GF-D8 (cell line): ENCODE results near the gene ANKRD13A.
"Not testable (repeated sequence)": the region's sequence is repeated elsewhere in the genome, so short reads cannot be mapped to it uniquely, and the experiment has no call there.

Experiments used
- DNase-seq: peaks from one replicate; lab custom pipeline; 2025; lab: John Stamatoyannopoulos, UW

ANKRD13A gene

GRCh38 chr12:110007881-110008280 is 8.7 kb downstream of the ANKRD13A start:
- peak; percentile 94 for DNase-seq

DNA sequence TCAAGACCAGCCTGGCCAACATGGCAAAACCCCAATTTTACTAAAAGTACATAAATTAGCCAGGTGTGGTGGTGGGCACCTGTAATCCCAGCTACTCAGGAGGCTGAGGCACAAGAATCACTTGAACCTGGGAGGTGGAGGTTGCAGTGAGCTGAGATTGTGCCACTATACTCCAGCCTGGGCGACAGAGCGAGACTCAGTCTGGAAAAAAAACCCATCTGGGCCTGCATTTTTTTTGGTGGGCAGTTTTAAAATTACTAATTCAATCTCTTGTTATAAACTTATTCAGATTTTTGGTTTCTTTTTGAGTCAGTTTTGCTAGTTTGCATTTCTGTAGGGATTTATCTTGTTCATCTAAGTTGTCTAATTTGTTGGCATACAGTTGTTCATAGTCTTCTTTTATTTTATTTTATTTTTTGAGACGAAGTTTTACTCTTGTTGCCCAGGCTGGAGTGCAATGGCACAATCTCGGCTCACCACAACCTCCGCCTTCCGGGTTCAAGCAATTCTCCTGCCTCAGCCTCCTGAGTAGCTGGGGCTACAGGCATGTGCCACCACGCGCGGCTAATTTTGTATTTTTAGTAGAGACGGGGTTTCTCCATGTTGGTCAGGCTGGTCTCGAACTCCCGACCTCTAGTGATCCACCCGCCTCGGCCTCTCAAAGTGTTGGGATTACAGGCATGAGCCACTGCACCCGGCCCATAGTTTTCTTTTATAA is 9.6 kb downstream of the ANKRD13A start:
- DNase-seq: not testable (repeated sequence)

GRCh38 chr12:110010853-110011723 is 11.9 kb downstream of the ANKRD13A start:
- DNase-seq: no peak

GRCh38 chr12:110012137-110012536 is 12.9 kb downstream of the ANKRD13A start:
- DNase-seq: no peak

DNA sequence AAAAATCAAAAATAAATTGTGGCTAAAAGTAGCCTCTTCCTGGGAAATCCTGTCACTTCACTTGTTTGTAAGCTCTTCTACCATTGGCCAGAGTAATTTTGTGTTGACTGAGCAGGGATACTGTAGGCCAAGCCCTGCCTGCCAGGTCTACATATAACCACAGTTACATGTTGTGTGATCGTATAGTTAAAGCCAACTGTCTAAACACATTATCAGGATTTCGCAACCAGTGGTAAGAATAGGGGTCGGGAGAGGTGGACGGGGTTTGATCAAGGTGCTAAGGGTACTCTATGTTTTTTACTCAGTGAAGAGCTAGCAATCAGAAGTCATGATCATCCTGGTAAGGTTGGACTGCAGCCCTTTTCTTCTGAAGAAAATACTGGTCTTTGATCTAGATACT is 13.4 kb downstream of the ANKRD13A start:
- no peak for DNase-seq

GRCh38 chr12:110015132-110015531 is 15.9 kb downstream of the ANKRD13A start:
- DNase-seq: no peak

DNA sequence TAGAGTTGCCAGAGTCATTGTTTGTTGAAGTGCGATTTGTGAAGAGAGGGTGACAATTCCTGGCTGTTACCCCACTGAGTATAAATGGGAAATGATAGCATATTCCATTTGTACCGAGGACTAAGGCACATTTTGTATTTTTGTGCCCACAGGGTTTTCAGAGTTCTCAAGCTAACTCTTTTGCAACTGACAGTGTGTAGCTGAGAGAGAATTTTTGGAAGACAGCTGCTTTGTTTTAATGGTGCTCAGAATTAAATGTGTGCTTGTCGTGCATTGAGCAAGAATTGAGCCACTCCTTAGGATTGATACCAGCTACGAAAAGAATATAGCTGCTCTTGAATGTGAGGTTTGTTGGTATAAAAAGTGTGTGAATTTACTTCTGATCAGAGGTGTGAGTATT is 21.7 kb downstream of the ANKRD13A start:
- no peak for DNase-seq

DNA sequence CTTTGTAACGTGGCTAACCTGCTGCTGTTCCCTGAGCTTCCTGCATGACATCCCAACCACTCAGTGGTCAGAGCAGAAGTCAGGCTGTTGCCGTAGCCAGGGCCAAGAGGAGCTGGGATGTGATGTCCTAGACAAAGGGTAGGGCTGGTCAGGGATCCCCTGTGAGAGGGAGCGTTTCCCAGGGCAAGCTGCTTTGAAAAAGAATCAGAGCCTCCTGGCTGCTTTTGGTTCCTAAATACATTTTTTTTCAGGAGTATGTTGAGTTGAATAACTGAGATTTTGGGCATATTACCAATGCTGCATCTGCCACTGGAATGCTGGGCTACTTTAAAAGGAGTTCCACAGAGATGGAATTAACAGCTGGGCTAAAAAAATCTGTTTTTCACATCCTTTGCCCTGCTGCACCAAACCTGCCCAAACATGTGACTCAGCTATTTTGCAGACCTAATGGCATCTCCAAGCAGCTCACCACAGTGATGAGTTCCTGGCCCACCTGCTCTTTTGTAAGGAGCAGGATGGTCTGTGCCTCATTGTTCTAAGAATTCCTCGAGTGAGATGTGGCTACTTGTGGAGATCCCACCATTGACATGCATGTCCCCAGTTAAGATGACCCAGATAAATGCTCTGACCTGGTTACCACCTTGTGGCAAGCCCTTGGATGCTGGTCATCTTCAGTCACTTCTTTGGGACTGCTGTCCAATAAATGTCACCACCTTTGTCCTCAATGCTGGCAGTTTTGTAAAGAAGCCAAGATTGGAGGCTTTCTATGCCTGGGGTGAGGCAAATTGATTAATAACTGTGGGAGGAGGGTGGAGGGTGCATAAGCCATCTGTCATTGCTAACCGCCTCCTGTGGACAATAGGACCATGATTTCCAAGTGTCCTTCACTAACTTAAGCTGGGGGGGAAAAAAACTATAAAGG is 24.1 kb downstream of the ANKRD13A start:
- no peak for DNase-seq

- no peak for DNase-seq
Observed at GRCh38 chr12:110024051-110024450, 24.8 kb downstream of the ANKRD13A start.

GRCh38 chr12:110028323-110028722 is 29.1 kb downstream of the ANKRD13A start:
- DNase-seq: no peak

DNA sequence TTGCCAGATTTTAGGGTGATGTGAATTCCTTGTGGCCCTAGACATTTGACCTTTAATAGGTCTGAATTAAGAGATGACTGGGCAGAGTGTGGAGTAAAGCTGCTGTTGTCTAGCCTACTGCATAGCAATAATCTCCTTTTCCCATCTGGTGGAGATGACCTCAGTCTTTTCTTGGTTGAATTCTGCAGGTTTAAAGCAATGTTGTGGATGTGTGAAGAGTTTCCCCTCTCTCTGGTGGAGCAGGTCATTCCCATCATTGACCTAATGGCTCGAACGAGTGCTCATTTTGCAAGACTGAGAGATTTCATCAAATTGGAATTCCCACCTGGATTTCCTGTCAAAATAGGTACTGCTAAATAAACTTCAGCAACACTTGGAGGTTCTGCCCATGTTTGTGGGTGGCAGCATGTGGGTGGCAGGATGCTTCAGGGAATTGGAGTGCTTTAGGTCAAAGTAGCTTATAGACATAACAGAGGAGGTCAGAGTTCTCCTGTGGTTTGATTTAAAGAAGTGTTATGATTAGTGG is 30.1 kb downstream of the ANKRD13A start:
- no peak for DNase-seq

GRCh38 chr12:110033888-110034287 is 34.7 kb downstream of the ANKRD13A start:
- no peak for DNase-seq

DNA sequence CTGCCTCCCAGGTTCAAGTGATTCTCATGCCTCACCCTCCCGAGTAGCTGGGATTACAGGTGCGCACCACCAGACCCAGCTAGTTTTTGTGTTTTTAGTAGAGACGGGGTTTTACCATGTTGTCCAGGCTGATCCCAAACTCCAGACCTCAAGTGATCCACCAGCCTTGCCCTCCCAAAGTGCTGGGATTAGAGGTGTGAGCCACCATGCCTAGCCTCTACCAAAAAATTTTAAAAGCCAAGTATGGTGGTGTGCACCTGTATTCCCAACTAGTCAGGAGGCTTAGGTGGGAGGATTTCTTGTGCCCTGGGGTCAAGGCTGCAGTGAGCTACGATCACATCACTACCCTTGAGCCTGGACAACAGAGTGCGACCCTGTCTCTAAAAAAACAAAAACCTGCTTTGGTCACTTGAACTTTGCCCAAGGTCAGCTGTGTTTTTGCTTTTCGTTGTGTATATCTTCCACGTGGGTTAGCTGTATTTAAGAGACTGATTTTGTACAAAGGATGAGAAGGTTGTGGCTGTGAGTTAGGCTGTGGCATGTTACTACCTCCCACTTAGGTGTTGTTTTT is 36.4 kb downstream of the ANKRD13A start:
- no peak for DNase-seq

GRCh38 chr12:110037315-110037714 is 38.1 kb downstream of the ANKRD13A start:
- DNase-seq: no peak

DNA sequence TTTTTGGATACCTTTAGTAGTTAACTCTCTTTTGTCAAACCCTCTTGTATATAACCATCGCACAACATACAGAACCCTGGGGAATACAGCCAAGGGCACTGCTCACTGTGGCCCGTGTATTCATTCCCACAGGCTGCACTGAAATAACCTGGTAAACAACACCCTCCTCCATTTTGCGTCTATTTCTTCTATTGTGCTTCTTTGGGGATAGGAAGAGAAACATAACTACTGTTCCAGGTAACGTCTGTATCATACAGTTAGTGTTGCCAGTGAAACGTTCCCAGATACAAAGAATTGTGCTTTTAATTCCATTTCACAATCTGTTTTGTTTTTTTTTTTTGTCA is 39.5 kb downstream of the ANKRD13A start:
- no peak for DNase-seq

- DNase-seq: no peak
Observed at GRCh38 chr12:110039085-110039807, 40.0 kb downstream of the ANKRD13A start.

DNA sequence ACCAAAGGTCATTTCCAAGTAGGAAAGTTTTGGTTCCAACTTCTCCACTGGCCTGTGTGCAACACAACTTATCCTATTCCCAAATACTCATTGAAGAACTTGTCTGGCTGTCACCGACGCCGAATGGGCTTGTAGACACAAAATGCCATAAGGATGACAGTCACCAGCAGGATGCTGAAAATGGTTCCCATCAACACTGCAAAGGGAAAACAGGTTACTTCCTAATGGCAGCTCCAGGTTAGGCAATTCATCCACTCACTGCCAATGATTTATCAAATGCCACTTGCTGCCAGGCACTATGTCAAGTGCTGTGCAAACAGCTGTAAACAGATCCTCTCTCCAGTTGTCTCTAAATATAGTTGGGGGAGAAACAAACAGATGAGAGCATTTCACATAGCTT is 43.0 kb downstream of the ANKRD13A start:
- DNase-seq: no peak

DNA sequence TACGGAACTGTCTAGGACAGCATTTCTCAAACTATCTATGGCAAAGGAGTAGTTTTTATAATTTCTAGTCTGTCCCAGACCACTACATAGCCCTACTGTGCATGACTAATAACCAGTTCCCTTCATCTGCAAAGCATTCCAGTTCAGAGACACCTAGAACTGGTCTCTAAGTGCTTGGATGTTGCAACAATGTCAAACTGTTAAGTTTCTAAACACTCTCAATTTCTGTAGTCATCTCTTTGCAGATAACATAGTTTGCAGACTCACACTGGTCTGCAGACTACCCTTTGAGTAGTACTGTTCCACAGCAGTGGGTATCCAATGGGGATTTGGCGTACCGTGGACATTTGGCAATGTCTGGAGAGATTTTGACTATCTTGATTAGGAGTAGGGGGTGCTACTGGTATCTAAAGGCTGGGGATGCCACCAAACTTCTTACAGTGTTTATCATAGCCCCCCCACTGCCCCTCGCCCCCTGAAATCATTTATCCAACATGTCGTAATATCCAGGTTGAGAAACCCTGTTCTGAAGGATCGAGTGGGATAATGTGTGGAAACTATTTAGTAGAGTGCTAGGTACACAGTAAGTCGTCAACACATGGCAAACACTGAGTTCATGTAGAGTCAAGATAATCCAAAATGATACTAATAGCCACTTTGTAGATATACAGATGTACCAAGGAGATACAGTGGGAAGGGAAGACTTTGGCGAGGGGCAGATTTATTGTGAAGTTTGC is 47.4 kb downstream of the ANKRD13A start:
- no peak for DNase-seq

GRCh38 chr12:110047297-110047940 is 48.2 kb downstream of the ANKRD13A start:
- no peak for DNase-seq
